CD4-positive, alpha-beta T cell (primary cell): ENCODE data around the gene ZYX. TPM values are rescaled to one million over a fixed set of nuclear protein-coding genes. Genes with fewer than 3 reads are reported as not detected.

ENCODE experiments used
- ATAC-seq: fragments of 200-7000 bp; cut with Tn5 transposase; one replicate; pipeline ENCODE4 v1.10.0; 2022; ENCODE audit warnings: mild to moderate bottlenecking; ENCODE audit not compliant: poor library complexity
- CTCF ChIA-PET: fragments of 350-600 bp; sonication (Branson Sonifier 250); formaldehyde crosslinking; loops from one replicate; lab custom pipeline; 2021; ENCODE audit warnings: antibody characterized with exemption, inconsistent platforms; lab: Charles Lee
- POLR2A ChIA-PET: fragments of 350-600 bp; sonication (Branson Sonifier 250); formaldehyde crosslinking; loops from one replicate; lab custom pipeline; 2021; ENCODE audit warnings: antibody characterized with exemption, inconsistent platforms; lab: Charles Lee
- DNase-seq, 14 experiments: peaks; one replicate each; pipeline ENCODE4 v3.0.0-alpha.2; 2013 to 2020; ENCODE audit warnings: mixed read lengths in 2 of 14
- H3K27ac ChIP-seq, 2 donors: one replicate each; pipeline versions ENCODE4 v1.5.1 to v1.7.0; 2013; ENCODE audit warnings: low read length in 2 of 2, low read depth in 1 of 2, mild to moderate bottlenecking in 1 of 2
- H3K27me3 ChIP-seq, 2 experiments: 1 replicate in 1 of 2; 2 replicates in 1 of 2; pipeline versions ENCODE4 v1.6.1 to v1.7.0; 2013; ENCODE audit warnings: low read length in 2 of 2, control low read depth in 1 of 2, mild to moderate bottlenecking in 1 of 2, moderate library complexity in 1 of 2; ENCODE audit not compliant: insufficient read depth in 2 of 2, control insufficient read depth in 1 of 2
- H3K36me3 ChIP-seq: one replicate; pipeline ENCODE4 v1.6.1; 2013; ENCODE audit warnings: low read length, control low read depth; ENCODE audit not compliant: insufficient read depth
- H3K4me1 ChIP-seq: one replicate; pipeline ENCODE4 v1.6.1; 2013; ENCODE audit warnings: low read length, control low read depth; ENCODE audit not compliant: insufficient read depth
- H3K4me3 ChIP-seq: one replicate; pipeline ENCODE4 v1.5.1; 2013; ENCODE audit warnings: mild to moderate bottlenecking, low read length, moderate library complexity
- H3K9me3 ChIP-seq, 2 experiments: 1 replicate in 1 of 2; 2 replicates in 1 of 2; pipeline versions ENCODE4 v1.6.1 to v1.7.0; 2013; ENCODE audit warnings: low read length in 2 of 2, mild to moderate bottlenecking in 2 of 2, control low read depth in 1 of 2, moderate library complexity in 1 of 2; ENCODE audit not compliant: control insufficient read depth in 1 of 2, insufficient read depth in 1 of 2
- H3K27ac Mint-ChIP-seq: one replicate; pipeline ENCODE4 v1.8.0; 2020; ENCODE audit warnings: mixed read lengths
- H3K27me3 Mint-ChIP-seq: one replicate; pipeline ENCODE4 v1.8.0; 2021; ENCODE audit warnings: mixed read lengths
- H3K36me3 Mint-ChIP-seq: one replicate; pipeline ENCODE4 v1.8.0; 2021; ENCODE audit warnings: low read depth, mixed read lengths
- H3K4me1 Mint-ChIP-seq: one replicate; pipeline ENCODE4 v1.8.0; 2021; ENCODE audit warnings: low read depth, mixed read lengths
- H3K4me3 Mint-ChIP-seq: one replicate; pipeline ENCODE4 v1.8.0; 2020; ENCODE audit warnings: mild to moderate bottlenecking, mixed read lengths
- H3K9me3 Mint-ChIP-seq: one replicate; pipeline ENCODE4 v1.8.0; 2020; ENCODE audit warnings: mixed read lengths
- intact Hi-C, 2 experiments: fragments of 100-400 bp; cut with DNase I in 1 of 2; cut with micrococcal nuclease in 1 of 2; formaldehyde crosslinking; loops; one replicate each; pipeline versions ENCODE4 v1.15.1 to v1.9.0; 2023 to 2025; cut with DNase I, micrococcal nuclease
- total RNA-seq, 174 experiments: library from RNA in 2 of 174; stranded (reverse) in 2 of 174; gene quantifications; one replicate each; pipeline ENCODE4 v1.2.3 and lab custom pipeline; 2021 to 2026
- TF ChIP-seq, protein P1 (sequence below): fragments of 200-600 bp; IDR thresholded peaks from one replicate; pipeline ENCODE4 v1.8.0; 2022; ENCODE audit warnings: antibody characterized with exemption, mild to moderate bottlenecking

ZYX gene
- total RNA-seq, 2 experiments from 2014 or later: 132 to 146 TPM

DNA sequence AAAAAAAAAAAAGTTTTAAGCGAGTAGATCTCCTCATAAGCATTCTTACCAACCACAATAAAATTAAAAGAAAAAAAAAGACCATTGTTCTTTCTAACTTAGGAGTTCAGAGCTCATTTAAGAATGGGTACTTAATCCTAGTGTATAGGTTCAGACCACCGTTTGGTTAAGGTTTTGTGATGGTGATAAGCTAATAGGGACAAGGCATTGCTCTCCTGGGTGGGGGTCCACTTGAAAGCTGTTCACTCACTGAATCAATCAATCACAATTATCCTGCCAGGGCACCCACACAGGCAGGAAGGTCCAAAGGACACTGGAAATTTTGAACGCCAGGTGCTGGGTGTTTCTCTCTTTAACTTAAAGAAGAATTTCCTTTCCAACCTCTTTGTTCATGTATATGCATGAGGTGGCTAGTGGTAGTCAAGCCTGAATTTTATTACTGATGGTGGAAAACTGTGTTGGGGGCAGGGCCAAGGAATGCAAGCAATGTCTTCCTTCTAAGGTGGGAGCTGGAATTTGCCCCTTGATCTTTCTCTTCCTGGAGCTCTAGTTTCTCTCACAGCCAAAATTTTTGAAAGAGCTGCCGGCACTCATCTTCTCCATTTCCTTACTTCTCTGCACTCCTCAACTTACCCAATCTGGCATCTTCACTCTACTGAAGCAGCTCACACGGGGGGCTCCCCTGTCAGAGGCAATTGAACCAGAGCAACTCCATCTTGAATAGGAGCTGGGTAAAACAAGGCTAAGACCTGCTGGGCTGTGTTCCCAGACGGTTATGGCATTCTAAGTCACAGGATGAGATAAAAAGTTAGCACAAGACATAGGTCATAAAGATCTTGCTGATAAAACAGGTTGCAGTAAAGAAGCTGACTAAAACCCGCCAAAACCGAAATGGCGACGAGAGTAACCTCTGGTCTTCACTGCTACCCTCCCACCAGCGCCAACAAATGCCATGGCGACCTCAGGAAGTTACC lies 11.2 kb upstream of the ZYX start:
- Mint-ChIP-seq H3K36me3 (no peaks in the 10 kb centered on the region), H3K27ac (no peak overlapping the region), H3K27me3 (peaks cover 19% of the 10 kb centered on the region), H3K9me3 (no peaks in the 10 kb centered on the region), H3K4me3 (no peak overlapping the region), H3K4me1 (peaks cover 36% of the 10 kb centered on the region)
- Histone ChIP-seq H3K36me3 (no peaks in the 10 kb centered on the region), H3K27ac (no peak overlapping the region), H3K27me3 (peaks cover 0 to 5% of the 10 kb centered on the region in 2 experiments), H3K9me3 (peaks cover 0 to 3% of the 10 kb centered on the region in 2 experiments), H3K4me1 (peaks cover 31% of the 10 kb centered on the region), H3K4me3 (no peak overlapping the region)
- CTCF ChIA-PET: interaction anchor here (0.6 to 2.1 kb wide), 4 partner anchors 10 to 155 kb away, joined by 3 to 11 read pairs (median 4); no protein-coding TSS in a partner anchor
- no peak for DNase-seq
- no peak for ATAC-seq
- POLR2A ChIA-PET: interaction anchor here (1.3 kb wide), 1 partner anchor 10 kb away, joined by 4 read pairs; no protein-coding TSS in a partner anchor
- intact Hi-C loops: no loop called here
- TF ChIP-seq, protein P1, sequence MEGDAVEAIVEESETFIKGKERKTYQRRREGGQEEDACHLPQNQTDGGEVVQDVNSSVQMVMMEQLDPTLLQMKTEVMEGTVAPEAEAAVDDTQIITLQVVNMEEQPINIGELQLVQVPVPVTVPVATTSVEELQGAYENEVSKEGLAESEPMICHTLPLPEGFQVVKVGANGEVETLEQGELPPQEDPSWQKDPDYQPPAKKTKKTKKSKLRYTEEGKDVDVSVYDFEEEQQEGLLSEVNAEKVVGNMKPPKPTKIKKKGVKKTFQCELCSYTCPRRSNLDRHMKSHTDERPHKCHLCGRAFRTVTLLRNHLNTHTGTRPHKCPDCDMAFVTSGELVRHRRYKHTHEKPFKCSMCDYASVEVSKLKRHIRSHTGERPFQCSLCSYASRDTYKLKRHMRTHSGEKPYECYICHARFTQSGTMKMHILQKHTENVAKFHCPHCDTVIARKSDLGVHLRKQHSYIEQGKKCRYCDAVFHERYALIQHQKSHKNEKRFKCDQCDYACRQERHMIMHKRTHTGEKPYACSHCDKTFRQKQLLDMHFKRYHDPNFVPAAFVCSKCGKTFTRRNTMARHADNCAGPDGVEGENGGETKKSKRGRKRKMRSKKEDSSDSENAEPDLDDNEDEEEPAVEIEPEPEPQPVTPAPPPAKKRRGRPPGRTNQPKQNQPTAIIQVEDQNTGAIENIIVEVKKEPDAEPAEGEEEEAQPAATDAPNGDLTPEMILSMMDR: no peak

DNA sequence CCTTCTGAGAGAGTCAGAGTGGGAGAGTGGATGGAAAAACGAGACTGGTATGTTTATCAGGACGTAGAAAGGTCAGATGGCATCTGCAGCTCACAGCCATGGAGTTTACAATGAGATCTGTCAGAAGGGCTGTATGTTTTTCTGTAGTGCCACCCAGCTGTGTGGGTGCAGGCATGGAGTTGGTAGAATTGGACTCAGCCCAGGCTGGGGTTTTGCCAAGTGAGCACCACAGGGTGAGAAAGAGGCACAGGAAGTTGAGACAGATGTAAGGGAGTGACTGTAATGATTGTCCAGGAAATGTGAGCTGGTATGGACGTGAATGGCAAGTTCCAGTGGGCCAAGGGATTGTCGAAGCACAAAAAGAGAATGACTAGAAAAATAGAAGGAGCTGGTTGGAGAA lies 9.1 kb upstream of the ZYX start:
- H3K4me3 ChIP-seq: no peak overlapping the region
- TF ChIP-seq, protein P1: no peak
- CTCF ChIA-PET: interaction anchor here (0.6 to 1.2 kb wide), 6 partner anchors 8 to 1063 kb away, joined by 3 to 14 read pairs (median 3); no protein-coding TSS in a partner anchor

DNA sequence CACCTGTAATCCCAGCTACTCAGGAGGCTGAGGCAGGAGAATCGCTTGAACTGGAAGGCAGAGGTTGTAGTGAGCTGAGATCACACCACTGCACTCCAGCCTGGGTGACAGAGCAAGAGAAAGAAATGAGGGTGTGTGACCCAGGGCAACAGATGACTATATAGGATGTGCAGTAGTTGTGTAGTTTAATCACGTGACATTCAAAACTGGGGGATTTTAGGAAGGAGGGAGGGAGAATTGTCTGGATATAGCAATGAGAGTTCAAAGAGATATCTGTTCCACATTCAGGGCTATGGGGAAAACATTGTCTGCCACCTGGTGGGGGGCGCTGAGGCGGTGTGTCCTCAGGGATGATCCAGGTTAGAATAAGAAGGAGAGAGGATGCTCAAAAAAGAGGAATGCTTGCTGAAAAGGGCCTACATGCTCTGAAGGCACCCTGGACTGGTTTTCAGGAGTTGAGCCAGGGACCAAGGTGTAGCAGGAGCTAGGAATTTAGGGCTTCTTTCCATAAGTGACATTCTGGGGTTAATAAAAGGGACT lies 7.8 kb upstream of the ZYX start:
- no peak for DNase-seq
- H3K36me3 ChIP-seq: no peaks in the 10 kb centered on the region
- Mint-ChIP-seq H3K4me1 (peaks cover 65% of the 10 kb centered on the region), H3K36me3 (no peaks in the 10 kb centered on the region), H3K27me3 (no peaks in the 10 kb centered on the region), H3K9me3 (no peaks in the 10 kb centered on the region), H3K4me3 (no peak overlapping the region), H3K27ac (no peak overlapping the region)
- H3K27me3 ChIP-seq: no peaks in the 10 kb centered on the region
- H3K4me3 ChIP-seq: no peak overlapping the region
- CTCF ChIA-PET: interaction anchor here (1.0 to 1.2 kb wide), 2 partner anchors 15 to 103 kb away, joined by 3 read pairs; no protein-coding TSS in a partner anchor
- no peaks in the 10 kb centered on the region for H3K9me3 ChIP-seq
- peaks cover 58% of the 10 kb centered on the region for H3K4me1 ChIP-seq
- intact Hi-C loops: no loop called here
- ATAC-seq: no peak
- H3K27ac ChIP-seq: no peak overlapping the region
- POLR2A ChIA-PET: interaction anchor here (0.6 to 1.2 kb wide), 2 partner anchors 76 to 890 kb away, joined by 3 read pairs; no protein-coding TSS in a partner anchor
- TF ChIP-seq, protein P1: no peak

More for the DNA sequence above, 9.1 kb upstream of the ZYX start:
- Histone ChIP-seq H3K27me3 (no peaks in the 10 kb centered on the region), H3K36me3 (no peaks in the 10 kb centered on the region), H3K9me3 (peaks cover 0 to 3% of the 10 kb centered on the region in 2 experiments), H3K27ac (no peak overlapping the region), H3K4me1 (peaks cover 52% of the 10 kb centered on the region)
- intact Hi-C loops: no loop called here
- H3K4me3 Mint-ChIP-seq: peak overlapping the region; percentile 2
- POLR2A ChIA-PET: interaction anchor here (1.2 to 1.6 kb wide), 4 partner anchors 8 to 63 kb away, joined by 3 to 7 read pairs (median 4); partner anchors contain the start of gene ZYX
- H3K27ac Mint-ChIP-seq: peak overlapping the region; percentile 24
- ATAC-seq (peak; percentile 45), DNase-seq (peak; percentile 33 to 82 (median 62))
- no peaks in the 10 kb centered on the region for H3K36me3 Mint-ChIP-seq
- no peaks in the 10 kb centered on the region for H3K9me3 Mint-ChIP-seq
- peaks cover 57% of the 10 kb centered on the region for H3K4me1 Mint-ChIP-seq
- no peaks in the 10 kb centered on the region for H3K27me3 Mint-ChIP-seq
